ENCODE data around the gene CST9. TPM values are rescaled to one million over a fixed set of nuclear protein-coding genes. Genes with fewer than 3 reads are reported as not detected.

Gene CST9
- total and polyA plus RNA-seq, 2 experiments from 2014 or later: not detected

GRCh38 chr20:23613676-23614075 lies 8.0 kb upstream of the CST9 start:
- TF ChIP-seq, protein P1, sequence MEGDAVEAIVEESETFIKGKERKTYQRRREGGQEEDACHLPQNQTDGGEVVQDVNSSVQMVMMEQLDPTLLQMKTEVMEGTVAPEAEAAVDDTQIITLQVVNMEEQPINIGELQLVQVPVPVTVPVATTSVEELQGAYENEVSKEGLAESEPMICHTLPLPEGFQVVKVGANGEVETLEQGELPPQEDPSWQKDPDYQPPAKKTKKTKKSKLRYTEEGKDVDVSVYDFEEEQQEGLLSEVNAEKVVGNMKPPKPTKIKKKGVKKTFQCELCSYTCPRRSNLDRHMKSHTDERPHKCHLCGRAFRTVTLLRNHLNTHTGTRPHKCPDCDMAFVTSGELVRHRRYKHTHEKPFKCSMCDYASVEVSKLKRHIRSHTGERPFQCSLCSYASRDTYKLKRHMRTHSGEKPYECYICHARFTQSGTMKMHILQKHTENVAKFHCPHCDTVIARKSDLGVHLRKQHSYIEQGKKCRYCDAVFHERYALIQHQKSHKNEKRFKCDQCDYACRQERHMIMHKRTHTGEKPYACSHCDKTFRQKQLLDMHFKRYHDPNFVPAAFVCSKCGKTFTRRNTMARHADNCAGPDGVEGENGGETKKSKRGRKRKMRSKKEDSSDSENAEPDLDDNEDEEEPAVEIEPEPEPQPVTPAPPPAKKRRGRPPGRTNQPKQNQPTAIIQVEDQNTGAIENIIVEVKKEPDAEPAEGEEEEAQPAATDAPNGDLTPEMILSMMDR (IDR thresholded peaks at IDR 0.05; ENCODE audit: poor library complexity): no peak
- TF ChIP-seq EZH2 (IDR thresholded peaks at IDR 0.05; ENCODE audit: borderline replicate concordance) (no peak), EZH2phosphoT487 (IDR thresholded peaks at IDR 0.05; ENCODE audit: low read depth, severe bottlenecking, unreplicated experiment) (no peak)
- H3K9me3 ChIP-seq (ENCODE audit: low read depth): no peaks in the 10 kb centered on the region
- H3K27ac ChIP-seq: no peak overlapping the region
- H3K27me3 ChIP-seq: no peaks in the 10 kb centered on the region
- H3K4me2 ChIP-seq: no peak overlapping the region
- H3K4me1 ChIP-seq (ENCODE audit: insufficient read depth): no peaks in the 10 kb centered on the region
- no peaks in the 10 kb centered on the region for H3K9me2 ChIP-seq (replicated peaks; ENCODE audit: insufficient read depth)
- H4K20me1 ChIP-seq (ENCODE audit: insufficient read depth, poor library complexity, severe bottlenecking): no peaks in the 10 kb centered on the region
- no peak for DNase-seq (ENCODE audit: low spot score)
- H3K4me3 ChIP-seq: no peak overlapping the region
- no peaks in the 10 kb centered on the region for H3K36me3 ChIP-seq (replicated peaks; ENCODE audit: insufficient read depth, low read depth)
- H2AFZ ChIP-seq: no peak overlapping the region
- no peaks in the 10 kb centered on the region for H3K79me2 ChIP-seq

DNA sequence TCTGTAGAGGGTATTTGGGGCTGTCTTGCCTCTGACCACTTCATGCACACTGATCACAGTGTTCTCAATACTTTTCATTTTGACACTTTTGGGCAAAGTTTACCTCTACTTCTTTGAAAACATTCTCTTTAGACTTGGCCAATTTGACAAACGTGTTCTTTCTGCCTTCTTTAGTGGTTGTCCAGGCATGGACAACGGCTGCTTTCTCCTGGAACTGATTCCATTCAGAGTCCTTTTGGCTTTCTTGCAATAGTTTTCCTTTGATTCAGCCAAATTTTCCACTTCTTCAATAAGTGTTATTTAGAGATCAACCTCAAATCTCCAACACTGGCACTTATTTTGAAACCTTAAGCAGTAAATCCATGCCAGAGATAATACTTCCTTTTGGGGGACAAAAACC lies 6.7 kb upstream of the CST9 start:
- Histone ChIP-seq H3K79me2 (no peaks in the 10 kb centered on the region), H3K9me2 (replicated peaks; ENCODE audit: insufficient read depth) (no peaks in the 10 kb centered on the region), H4K20me1 (ENCODE audit: insufficient read depth, poor library complexity, severe bottlenecking) (no peaks in the 10 kb centered on the region), H3K4me2 (no peak overlapping the region), H3K27me3 (no peaks in the 10 kb centered on the region), H3K27ac (no peak overlapping the region), H2AFZ (no peak overlapping the region), H3K36me3 (replicated peaks; ENCODE audit: insufficient read depth, low read depth) (no peaks in the 10 kb centered on the region), H3K4me3 (no peak overlapping the region), H3K9me3 (ENCODE audit: low read depth) (no peaks in the 10 kb centered on the region), H3K4me1 (ENCODE audit: insufficient read depth) (no peaks in the 10 kb centered on the region)
- 83% methylated on average over 2 of the region's 2 CpGs for WGBS (ENCODE audit: low lambda C conversion rate, missing lambda C conversion rate)
- TF ChIP-seq, protein P1 (IDR thresholded peaks at IDR 0.05; ENCODE audit: poor library complexity): no peak
- TF ChIP-seq EZH2phosphoT487 (IDR thresholded peaks at IDR 0.05; ENCODE audit: low read depth, severe bottlenecking, unreplicated experiment) (no peak), EZH2 (IDR thresholded peaks at IDR 0.05; ENCODE audit: borderline replicate concordance) (no peak)
- DNase-seq (ENCODE audit: low spot score): no peak

- Histone ChIP-seq H3K27ac (no peak overlapping the region), H3K4me3 (no peak overlapping the region), H3K79me2 (no peaks in the 10 kb centered on the region), H3K4me2 (no peak overlapping the region), H3K9me2 (replicated peaks; ENCODE audit: insufficient read depth) (no peaks in the 10 kb centered on the region), H3K36me3 (replicated peaks; ENCODE audit: insufficient read depth, low read depth) (no peaks in the 10 kb centered on the region), H2AFZ (no peak overlapping the region), H3K4me1 (ENCODE audit: insufficient read depth) (no peaks in the 10 kb centered on the region), H3K27me3 (no peaks in the 10 kb centered on the region), H3K9me3 (ENCODE audit: low read depth) (no peaks in the 10 kb centered on the region), H4K20me1 (ENCODE audit: insufficient read depth, poor library complexity, severe bottlenecking) (no peaks in the 10 kb centered on the region)
- 90% methylated on average over 5 of the region's 5 CpGs for WGBS (ENCODE audit: low lambda C conversion rate, missing lambda C conversion rate)
- DNase-seq (ENCODE audit: low spot score): no peak
- TF ChIP-seq, protein P1 (IDR thresholded peaks at IDR 0.05; ENCODE audit: poor library complexity): no peak
- no peak for TF ChIP-seq EZH2phosphoT487 (IDR thresholded peaks at IDR 0.05; ENCODE audit: low read depth, severe bottlenecking, unreplicated experiment)
- TF ChIP-seq EZH2 (IDR thresholded peaks at IDR 0.05; ENCODE audit: borderline replicate concordance): no peak
These were observed 3.9 kb upstream of the CST9 start for GRCh38 chr20:23609486-23610109.

All from hepatocyte (in vitro differentiated cells).